Activated naive CD4-positive, alpha-beta T cell treated with anti-CD3 and anti-CD28 coated beads, Interleukin-2, amount 10 ng/mL, durations not matched to agents 7 days and 5 days (primary cell): ENCODE measurements around the gene TXNDC8.
"Not testable (repeated sequence)": the region's sequence is repeated elsewhere in the genome, so short reads cannot be mapped to it uniquely, and the experiment has no call there.

Experiments
- CTCF ChIA-PET: fragments of 350-600 bp; sonication (Branson Sonifier 250); formaldehyde crosslinking; loops from one replicate; lab custom pipeline; 2021; ENCODE audit warnings: antibody characterized with exemption; lab: Charles Lee
- DNase-seq: peaks from one replicate; pipeline ENCODE4 v3.0.0-alpha.2; 2020
- H3K27ac Mint-ChIP-seq: one replicate; pipeline ENCODE4 v1.8.0; 2021; ENCODE audit warnings: mild to moderate bottlenecking, moderate library complexity, mixed read lengths
- H3K27me3 Mint-ChIP-seq: one replicate; pipeline ENCODE4 v1.8.0; 2021; ENCODE audit warnings: mild to moderate bottlenecking, mixed read lengths
- H3K36me3 Mint-ChIP-seq: one replicate; pipeline ENCODE4 v1.8.0; 2021; ENCODE audit warnings: mixed read lengths
- H3K4me1 Mint-ChIP-seq: one replicate; pipeline ENCODE4 v1.8.0; 2021; ENCODE audit warnings: mixed read lengths
- H3K4me3 Mint-ChIP-seq: one replicate; pipeline ENCODE4 v1.8.0; 2021; ENCODE audit warnings: mild to moderate bottlenecking, moderate library complexity, mixed read lengths
- H3K9me3 Mint-ChIP-seq: one replicate; pipeline ENCODE4 v1.8.0; 2021; ENCODE audit warnings: mixed read lengths

The TXNDC8 gene

GRCh38 chr9:110337727-110338126 is at the start of gene TXNDC8:
Gene TXNDC8 (minus strand): TSS chr9:110337863.
- CTCF ChIA-PET: no interaction called here
- Mint-ChIP-seq H3K4me3 (no peak within 1 kb of the TSS), H3K27ac (no peak within 1 kb of the TSS), H3K36me3 (no peaks in the 10 kb centered on the region), H3K9me3 (no peaks in the 10 kb centered on the region), H3K27me3 (no peaks in the 10 kb centered on the region), H3K4me1 (no peaks in the 10 kb centered on the region)
- no peak for DNase-seq

GRCh38 chr9:110383491-110383890 is 45.8 kb upstream of the TXNDC8 start:
- H3K4me3 Mint-ChIP-seq: no peak overlapping the region
- H3K27ac Mint-ChIP-seq: no peak overlapping the region
- no peak for DNase-seq
- H3K36me3 Mint-ChIP-seq: no peaks in the 10 kb centered on the region
- CTCF ChIA-PET: no interaction called here
- H3K27me3 Mint-ChIP-seq: no peaks in the 10 kb centered on the region
- H3K4me1 Mint-ChIP-seq: no peaks in the 10 kb centered on the region
- H3K9me3 Mint-ChIP-seq: no peaks in the 10 kb centered on the region

- Mint-ChIP-seq H3K4me3 (no peak overlapping the region), H3K27me3 (no peaks in the 10 kb centered on the region), H3K4me1 (no peaks in the 10 kb centered on the region), H3K27ac (no peak overlapping the region), H3K9me3 (no peaks in the 10 kb centered on the region), H3K36me3 (no peaks in the 10 kb centered on the region)
- CTCF ChIA-PET: no interaction called here
- DNase-seq: no peak
These were observed 45.1 kb upstream of the TXNDC8 start for GRCh38 chr9:110382731-110383130.

- no peak overlapping the region for H3K27ac Mint-ChIP-seq
- no peak for DNase-seq
- CTCF ChIA-PET: no interaction called here
These were observed 33.8 kb upstream of the TXNDC8 start for GRCh38 chr9:110371411-110372007.

GRCh38 chr9:110370315-110370714 is 32.7 kb upstream of the TXNDC8 start:
- H3K36me3 Mint-ChIP-seq: no peaks in the 10 kb centered on the region
- H3K4me1 Mint-ChIP-seq: no peaks in the 10 kb centered on the region
- H3K4me3 Mint-ChIP-seq: no peak overlapping the region
- DNase-seq: no peak
- H3K9me3 Mint-ChIP-seq: no peaks in the 10 kb centered on the region
- CTCF ChIA-PET: no interaction called here
- H3K27me3 Mint-ChIP-seq: no peaks in the 10 kb centered on the region
- no peak overlapping the region for H3K27ac Mint-ChIP-seq

More at GRCh38 chr9:110371411-110372007, 33.8 kb upstream of the TXNDC8 start:
- Mint-ChIP-seq H3K4me1 (no peaks in the 10 kb centered on the region), H3K36me3 (no peaks in the 10 kb centered on the region), H3K9me3 (no peaks in the 10 kb centered on the region), H3K4me3 (no peak overlapping the region), H3K27me3 (no peaks in the 10 kb centered on the region)

GRCh38 chr9:110364451-110364850 is 26.8 kb upstream of the TXNDC8 start:
- Mint-ChIP-seq H3K4me3 (no peak overlapping the region), H3K27ac (no peak overlapping the region), H3K9me3 (no peaks in the 10 kb centered on the region), H3K36me3 (no peaks in the 10 kb centered on the region), H3K27me3 (no peaks in the 10 kb centered on the region), H3K4me1 (no peaks in the 10 kb centered on the region)
- DNase-seq: no peak
- CTCF ChIA-PET: no interaction called here

- CTCF ChIA-PET, H3K27me3 Mint-ChIP-seq, H3K4me1 Mint-ChIP-seq, H3K4me3 Mint-ChIP-seq, H3K9me3 Mint-ChIP-seq, H3K27ac Mint-ChIP-seq, H3K36me3 Mint-ChIP-seq, DNase-seq: not testable (repeated sequence)
These were observed 21.3 kb upstream of the TXNDC8 start for GRCh38 chr9:110358992-110359391.

GRCh38 chr9:110357505-110357904 is 19.8 kb upstream of the TXNDC8 start:
- Mint-ChIP-seq H3K27me3 (no peaks in the 10 kb centered on the region), H3K4me3 (no peak overlapping the region), H3K36me3 (no peaks in the 10 kb centered on the region), H3K9me3 (peaks cover 3% of the 10 kb centered on the region), H3K4me1 (no peaks in the 10 kb centered on the region), H3K27ac (no peak overlapping the region)
- DNase-seq: no peak
- CTCF ChIA-PET: no interaction called here

- H3K4me1 Mint-ChIP-seq: no peaks in the 10 kb centered on the region
- CTCF ChIA-PET: no interaction called here
- H3K9me3 Mint-ChIP-seq: peaks cover 3% of the 10 kb centered on the region
- H3K4me3 Mint-ChIP-seq: no peak overlapping the region
- no peak overlapping the region for H3K27ac Mint-ChIP-seq
- no peaks in the 10 kb centered on the region for H3K36me3 Mint-ChIP-seq
- DNase-seq: no peak
- no peaks in the 10 kb centered on the region for H3K27me3 Mint-ChIP-seq
These were observed 19.2 kb upstream of the TXNDC8 start for GRCh38 chr9:110356639-110357395.

GRCh38 chr9:110355911-110356310 is 18.2 kb upstream of the TXNDC8 start:
- Mint-ChIP-seq H3K4me3 (no peak overlapping the region), H3K27me3 (no peaks in the 10 kb centered on the region), H3K4me1 (no peaks in the 10 kb centered on the region), H3K27ac (no peak overlapping the region), H3K36me3 (no peaks in the 10 kb centered on the region), H3K9me3 (peaks cover 3% of the 10 kb centered on the region)
- DNase-seq: no peak
- CTCF ChIA-PET: no interaction called here

GRCh38 chr9:110351009-110351467 is 13.4 kb upstream of the TXNDC8 start:
- Mint-ChIP-seq H3K27me3 (no peaks in the 10 kb centered on the region), H3K36me3 (no peaks in the 10 kb centered on the region), H3K27ac (no peak overlapping the region), H3K4me3 (no peak overlapping the region), H3K4me1 (no peaks in the 10 kb centered on the region), H3K9me3 (no peaks in the 10 kb centered on the region)
- CTCF ChIA-PET: no interaction called here
- DNase-seq: no peak

- H3K4me3 Mint-ChIP-seq: no peak overlapping the region
- H3K9me3 Mint-ChIP-seq: no peaks in the 10 kb centered on the region
- CTCF ChIA-PET: no interaction called here
- H3K36me3 Mint-ChIP-seq: no peaks in the 10 kb centered on the region
- DNase-seq: no peak
- no peaks in the 10 kb centered on the region for H3K4me1 Mint-ChIP-seq
- no peaks in the 10 kb centered on the region for H3K27me3 Mint-ChIP-seq
- no peak overlapping the region for H3K27ac Mint-ChIP-seq
These were observed 8.7 kb upstream of the TXNDC8 start for GRCh38 chr9:110346325-110346724.

GRCh38 chr9:110344821-110345220 is 7.2 kb upstream of the TXNDC8 start:
- CTCF ChIA-PET: no interaction called here
- Mint-ChIP-seq H3K36me3 (no peaks in the 10 kb centered on the region), H3K27me3 (no peaks in the 10 kb centered on the region)

GRCh38 chr9:110343551-110343950 is 5.9 kb upstream of the TXNDC8 start:
- H3K4me3 Mint-ChIP-seq: no peak overlapping the region

More at GRCh38 chr9:110344821-110345220, 7.2 kb upstream of the TXNDC8 start:
- Mint-ChIP-seq H3K4me3 (no peak overlapping the region), H3K9me3 (no peaks in the 10 kb centered on the region), H3K4me1 (no peaks in the 10 kb centered on the region), H3K27ac (no peak overlapping the region)
- DNase-seq: no peak

GRCh38 chr9:110340306-110340705 is 2.6 kb upstream of the TXNDC8 start:
- CTCF ChIA-PET: no interaction called here
- no peaks in the 10 kb centered on the region for H3K4me1 Mint-ChIP-seq
- H3K36me3 Mint-ChIP-seq: no peaks in the 10 kb centered on the region
- no peak for DNase-seq
- H3K27me3 Mint-ChIP-seq: no peaks in the 10 kb centered on the region
- H3K27ac Mint-ChIP-seq: no peak overlapping the region
- no peaks in the 10 kb centered on the region for H3K9me3 Mint-ChIP-seq
- H3K4me3 Mint-ChIP-seq: no peak overlapping the region

More at GRCh38 chr9:110343551-110343950, 5.9 kb upstream of the TXNDC8 start:
- no peaks in the 10 kb centered on the region for H3K27me3 Mint-ChIP-seq
- CTCF ChIA-PET: no interaction called here
- DNase-seq: no peak
- H3K36me3 Mint-ChIP-seq: no peaks in the 10 kb centered on the region
- no peaks in the 10 kb centered on the region for H3K9me3 Mint-ChIP-seq
- H3K27ac Mint-ChIP-seq: no peak overlapping the region
- H3K4me1 Mint-ChIP-seq: no peaks in the 10 kb centered on the region
